Right atrium auricular region (tissue), 2 donors: ENCODE measurements around the gene NUBPL. TPM values are rescaled to one million over a fixed set of nuclear protein-coding genes. Genes with fewer than 3 reads are reported as not detected.

Experiments used
- DNase-seq: peaks from one replicate; pipeline ENCODE4 v3.0.0-alpha.2; 2019; ENCODE audit warnings: low spot score
- H3K27ac ChIP-seq, 2 donors: fragments of 200-600 bp; sonication (generic); 1 replicate in 1 of 2; 2 replicates in 1 of 2; pipeline ENCODE4 v1.5.1; 2016 to 2019
- H3K27me3 ChIP-seq, 2 donors: fragments of 200-600 bp; sonication (generic); one replicate each; pipeline versions ENCODE4 v1.5.1 to v1.6.0; 2017 to 2019
- H3K36me3 ChIP-seq: fragments of 200-600 bp; sonication (generic); one replicate; pipeline ENCODE4 v1.5.1; 2016
- H3K4me1 ChIP-seq, 2 donors: fragments of 200-600 bp; sonication (generic); one replicate each; pipeline versions ENCODE4 v1.5.1 to v1.6.0; 2017 to 2019
- H3K4me3 ChIP-seq, 2 donors: fragments of 200-600 bp; sonication (generic); 1 replicate in 1 of 2; 2 replicates in 1 of 2; pipeline ENCODE4 v1.5.1; 2017 to 2019; ENCODE audit warnings: mild to moderate bottlenecking in 1 of 2, moderate library complexity in 1 of 2
- H3K9me3 ChIP-seq, 2 donors: fragments of 200-600 bp; sonication (generic); one replicate each; pipeline ENCODE4 v1.5.1; 2019
- total RNA-seq, 2 donors: library from RNA; depleted of rRNA; stranded (reverse); fragments of >200 nt; gene quantifications; one replicate each; pipeline ENCODE4 v1.1.0, GENCODE V29; 2016
- TF ChIP-seq, protein P1 (sequence below), 2 donors: fragments of 200-600 bp; sonication (generic); IDR thresholded peaks; one replicate each; pipeline ENCODE4 v1.5.1; 2019; ENCODE audit warnings: antibody characterized with exemption in 2 of 2

NUBPL gene
- total RNA-seq, 2 donors from 2014 or later: 10.7 to 17.8 TPM

DNA sequence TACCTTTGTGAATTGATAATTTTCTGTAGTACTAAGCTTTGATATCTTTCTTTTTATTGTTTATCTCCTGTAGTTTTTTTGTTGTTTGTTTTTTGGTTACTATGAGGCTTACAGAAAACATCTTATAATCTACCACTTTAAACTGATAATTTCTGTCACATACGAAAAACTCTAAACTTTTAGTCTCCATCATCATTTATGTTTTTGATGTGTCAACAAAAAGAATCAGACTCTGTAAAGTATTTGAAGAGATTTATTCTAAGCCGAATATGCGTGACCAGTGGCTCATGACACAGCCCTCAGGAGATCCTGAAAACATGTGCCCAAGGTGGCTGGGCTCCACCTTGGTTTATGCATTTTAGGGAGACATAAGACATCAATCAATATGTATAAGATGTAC is 348.8 kb downstream of the NUBPL start:
- Histone ChIP-seq H3K36me3 (no peaks in the 10 kb centered on the region), H3K27me3 (no peaks in the 10 kb centered on the region), H3K4me1 (no peaks in the 10 kb centered on the region), H3K27ac (no peak overlapping the region), H3K4me3 (no peak overlapping the region), H3K9me3 (peaks cover 3 to 23% of the 10 kb centered on the region in 2 donors)
- no peak for DNase-seq
- TF ChIP-seq, protein P1, sequence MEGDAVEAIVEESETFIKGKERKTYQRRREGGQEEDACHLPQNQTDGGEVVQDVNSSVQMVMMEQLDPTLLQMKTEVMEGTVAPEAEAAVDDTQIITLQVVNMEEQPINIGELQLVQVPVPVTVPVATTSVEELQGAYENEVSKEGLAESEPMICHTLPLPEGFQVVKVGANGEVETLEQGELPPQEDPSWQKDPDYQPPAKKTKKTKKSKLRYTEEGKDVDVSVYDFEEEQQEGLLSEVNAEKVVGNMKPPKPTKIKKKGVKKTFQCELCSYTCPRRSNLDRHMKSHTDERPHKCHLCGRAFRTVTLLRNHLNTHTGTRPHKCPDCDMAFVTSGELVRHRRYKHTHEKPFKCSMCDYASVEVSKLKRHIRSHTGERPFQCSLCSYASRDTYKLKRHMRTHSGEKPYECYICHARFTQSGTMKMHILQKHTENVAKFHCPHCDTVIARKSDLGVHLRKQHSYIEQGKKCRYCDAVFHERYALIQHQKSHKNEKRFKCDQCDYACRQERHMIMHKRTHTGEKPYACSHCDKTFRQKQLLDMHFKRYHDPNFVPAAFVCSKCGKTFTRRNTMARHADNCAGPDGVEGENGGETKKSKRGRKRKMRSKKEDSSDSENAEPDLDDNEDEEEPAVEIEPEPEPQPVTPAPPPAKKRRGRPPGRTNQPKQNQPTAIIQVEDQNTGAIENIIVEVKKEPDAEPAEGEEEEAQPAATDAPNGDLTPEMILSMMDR (IDR thresholded peaks at IDR 0.05): no peak

Other genes with a start within 250 kb of the NUBPL start
- 10 to 100 TPM; 29.0 to 29.3 TPM for gene HEATR5A, start 140.9 kb upstream of the NUBPL start, total RNA-seq
- 10 to 100 TPM; 10.5 to 18.3 TPM for gene DTD2, start 103.9 kb upstream of the NUBPL start, total RNA-seq
- not detected for gene GPR33, start 73.4 kb upstream of the NUBPL start, total RNA-seq